Activated naive CD4-positive, alpha-beta T cell treated with anti-CD3 and anti-CD28 coated beads, Interleukin-2, amount 50 U/mL, for 72 hours (primary cell): ENCODE measurements around the gene GLG1. TPM values are rescaled to one million over a fixed set of nuclear protein-coding genes. Genes with fewer than 3 reads are reported as not detected.

Source experiments
- ATAC-seq, 2 donors: fragments of 150-1000 bp; cut with Tn5 transposase; 2 replicates each; pipeline ENCODE4 v1.10.0; 2021; ENCODE audit warnings: mild to moderate bottlenecking in 2 of 2, moderate library complexity in 2 of 2
- DNase-seq, 2 donors: peaks; one replicate each; pipeline ENCODE4 v3.0.0; 2021 to 2022; ENCODE audit warnings: low spot score in 2 of 2
- H3K27ac Mint-ChIP-seq, 2 donors: one replicate each; pipeline ENCODE4 v1.8.0; 2022; ENCODE audit warnings: mild to moderate bottlenecking in 2 of 2, mixed read lengths in 2 of 2
- H3K36me3 Mint-ChIP-seq, 2 donors: one replicate each; pipeline ENCODE4 v1.8.0; 2022; ENCODE audit warnings: mixed read lengths in 2 of 2
- H3K9me3 Mint-ChIP-seq, 2 donors: one replicate each; pipeline ENCODE4 v1.8.0; 2022; ENCODE audit warnings: mixed read lengths in 2 of 2
- total RNA-seq, 2 donors: library from RNA; stranded (reverse); gene quantifications; one replicate each; pipeline ENCODE4 v1.2.3, GENCODE V29; 2022

Gene GLG1
- total RNA-seq, 2 donors from 2014 or later = 73.0 to 80.4 TPM

DNA sequence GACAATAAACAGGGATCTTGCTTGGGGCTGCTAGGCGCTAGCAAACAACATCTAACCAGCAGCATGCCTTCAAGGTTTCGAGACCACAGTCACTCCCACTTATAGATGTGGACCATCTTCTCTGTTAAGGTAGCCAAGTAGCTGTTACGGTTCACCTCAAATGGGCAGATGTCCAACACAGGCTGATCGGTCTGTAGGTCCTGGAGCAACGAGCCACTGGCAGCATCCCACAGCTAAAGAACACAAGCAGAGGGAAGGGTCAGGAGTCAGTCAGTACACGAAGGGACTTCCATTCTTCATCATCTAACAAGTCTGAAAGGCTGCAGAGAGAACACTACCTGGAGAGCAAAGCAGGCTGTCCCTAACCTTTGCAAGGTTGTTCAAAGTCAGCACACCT is 16.9 kb upstream of the GLG1 start:
- no peaks in the 10 kb centered on the region for H3K9me3 Mint-ChIP-seq
- DNase-seq (no peak), ATAC-seq (no peak)
- H3K36me3 Mint-ChIP-seq = peaks cover 31 to 55% of the 10 kb centered on the region in 2 donors
- peak overlapping the region in 1 of 2 donors; percentile 37 for H3K27ac Mint-ChIP-seq

DNA sequence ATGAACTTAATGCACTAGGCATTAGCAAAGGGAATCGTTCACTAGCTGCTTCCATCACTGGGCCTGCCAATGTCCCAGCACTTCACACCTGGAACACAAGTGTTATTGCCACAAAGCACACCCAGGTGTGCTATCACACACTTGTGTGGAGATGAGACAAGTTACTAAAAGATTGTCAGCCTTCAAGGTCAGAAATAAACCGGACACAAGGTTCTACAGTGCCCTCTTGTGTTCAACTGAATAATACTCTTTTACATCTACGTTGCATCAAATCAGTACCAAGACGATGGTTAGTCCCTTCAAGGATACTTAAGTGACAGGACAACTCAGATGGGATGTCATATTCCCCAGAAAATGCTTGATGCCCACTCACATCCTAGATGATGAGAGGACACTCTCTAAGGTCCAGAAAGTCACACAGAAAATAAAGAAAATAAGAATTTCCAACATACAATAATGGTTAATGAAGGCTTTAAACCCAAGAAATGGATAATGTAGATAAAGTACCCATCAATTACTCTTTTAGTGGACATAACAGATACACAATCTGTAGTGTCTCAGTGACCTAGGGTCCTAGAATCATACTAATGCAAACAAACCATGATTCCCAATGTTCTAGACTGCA is 16.4 kb upstream of the GLG1 start:
- ATAC-seq (no peak), DNase-seq (no peak)
- H3K27ac Mint-ChIP-seq = no peak overlapping the region
- H3K9me3 Mint-ChIP-seq = no peaks in the 10 kb centered on the region
- peaks cover 26 to 52% of the 10 kb centered on the region in 2 donors for H3K36me3 Mint-ChIP-seq

DNA sequence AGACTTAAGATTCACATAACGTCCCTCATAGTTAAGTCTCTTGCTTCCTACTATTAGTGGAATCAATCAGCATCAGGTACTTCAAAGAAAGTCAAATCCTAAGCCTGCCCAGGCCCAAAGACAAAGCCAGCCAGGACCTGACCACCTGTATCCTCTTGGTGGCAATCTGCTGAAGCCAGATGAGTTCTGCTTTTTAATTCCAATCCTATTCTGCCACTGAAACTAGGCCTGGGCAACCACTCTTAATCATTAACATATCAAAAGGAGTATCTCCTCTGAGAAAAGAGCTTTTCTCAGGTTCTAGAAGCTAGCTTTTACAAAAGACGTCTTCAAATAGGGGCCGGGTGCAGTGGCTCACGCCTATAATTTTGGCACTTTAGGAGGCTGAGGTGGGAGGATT is 15.1 kb upstream of the GLG1 start:
- DNase-seq (no peak), ATAC-seq (no peak)
- Mint-ChIP-seq H3K9me3 (no peaks in the 10 kb centered on the region), H3K27ac (no peak overlapping the region), H3K36me3 (peaks cover 26 to 58% of the 10 kb centered on the region in 2 donors)

DNA sequence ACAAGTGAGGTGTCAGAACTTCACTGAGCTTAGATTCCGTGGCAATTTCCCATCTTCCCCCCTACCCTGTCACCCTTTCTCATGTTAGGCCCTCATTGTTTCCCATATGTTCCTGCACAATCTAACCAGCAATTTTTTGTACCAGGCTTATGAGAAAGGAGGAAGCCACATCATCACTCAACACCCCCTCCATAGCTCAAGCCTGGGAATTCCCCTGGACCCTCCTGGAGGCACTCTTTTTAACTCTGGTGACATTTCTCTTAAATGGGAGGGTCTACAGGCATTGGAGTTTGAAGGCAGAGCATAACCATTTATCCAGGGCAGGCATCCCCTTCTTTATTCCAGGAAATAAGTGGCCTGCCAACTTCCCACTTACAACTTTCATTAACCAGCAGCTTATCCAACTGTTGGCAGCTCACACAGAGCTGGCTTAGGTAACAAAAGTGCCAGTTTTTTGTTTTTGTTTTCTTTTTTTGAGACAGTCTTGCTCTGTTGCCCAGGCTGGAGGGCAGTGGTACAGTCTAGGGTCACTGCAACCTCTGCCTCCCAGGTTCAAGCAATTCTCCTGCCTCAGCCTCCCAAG is 10.4 kb upstream of the GLG1 start:
- DNase-seq (peak in 1 of 2 donors; percentile 14), ATAC-seq (peak in 1 of 2 donors; percentile 24)
- Mint-ChIP-seq H3K9me3 (no peaks in the 10 kb centered on the region), H3K36me3 (peaks cover 11 to 40% of the 10 kb centered on the region in 2 donors), H3K27ac (peak overlapping the region; percentile 13 to 30)

DNA sequence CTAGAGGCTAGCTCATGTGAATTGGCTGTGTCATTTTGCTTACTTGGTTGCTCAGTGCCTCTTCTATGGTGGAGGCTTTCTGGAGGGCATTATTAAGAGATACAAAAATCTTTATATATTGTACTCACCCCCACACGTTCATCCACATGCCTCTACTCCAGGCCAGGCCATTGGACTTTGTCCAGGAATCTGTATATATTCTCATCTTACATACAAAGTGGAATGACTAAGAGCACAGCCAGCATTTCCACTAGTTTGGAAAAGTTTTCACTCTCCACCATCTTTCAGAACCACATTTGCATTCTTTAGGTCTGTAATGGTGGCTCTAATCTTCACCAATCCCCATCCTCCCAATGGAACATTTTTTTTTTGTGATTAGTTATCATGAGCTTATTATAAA is 4.8 kb upstream of the GLG1 start:
- ATAC-seq = no peak
- no peak for DNase-seq
- H3K27ac Mint-ChIP-seq = no peak overlapping the region
- no peaks in the 10 kb centered on the region for H3K9me3 Mint-ChIP-seq
- peaks cover 5 to 18% of the 10 kb centered on the region in 2 donors for H3K36me3 Mint-ChIP-seq

DNA sequence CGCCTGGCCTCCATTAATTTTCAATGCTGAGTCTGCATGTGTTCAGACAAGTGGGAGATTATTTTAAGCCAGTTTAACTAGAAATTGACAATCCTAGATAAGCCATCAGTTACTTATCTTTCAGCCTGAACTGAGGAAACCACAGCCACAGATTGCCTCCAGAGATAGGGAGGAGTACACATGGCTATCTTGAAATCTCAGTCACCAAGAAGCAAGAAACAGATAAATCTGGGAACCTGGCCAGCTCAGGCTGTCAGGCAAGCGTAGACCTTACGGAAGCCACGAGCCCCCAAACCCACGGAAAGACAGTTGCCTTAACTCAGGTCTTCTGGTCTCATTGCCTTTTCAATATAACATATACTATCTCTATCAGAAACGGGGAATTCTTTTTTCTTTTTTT is 2.0 kb upstream of the GLG1 start:
- ATAC-seq (peak in 1 of 2 donors; percentile 4), DNase-seq (no peak)
- peaks cover 7 to 21% of the 10 kb centered on the region in 2 donors for H3K36me3 Mint-ChIP-seq
- peak overlapping the region; percentile 50 to 62 for H3K27ac Mint-ChIP-seq
- H3K9me3 Mint-ChIP-seq = no peaks in the 10 kb centered on the region

DNA sequence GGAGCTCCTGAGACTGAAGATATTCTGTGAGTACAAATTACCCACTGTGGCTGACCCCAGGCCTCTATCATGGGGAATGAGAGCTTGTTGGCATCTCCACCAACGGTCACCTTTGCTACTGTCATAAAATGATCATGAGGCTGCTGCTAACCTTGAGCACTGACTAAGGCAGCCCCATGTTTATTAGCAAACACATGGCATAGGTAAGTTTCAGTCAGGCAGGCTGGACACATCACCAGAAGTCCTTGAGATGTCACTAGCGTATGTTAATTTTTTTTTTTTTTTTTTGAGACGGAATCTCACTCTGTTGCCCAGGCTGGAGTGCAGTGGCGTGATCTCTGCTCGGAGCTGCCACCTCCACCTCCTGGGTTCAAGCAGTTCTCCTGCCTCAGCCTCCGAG is 1.5 kb upstream of the GLG1 start:
- H3K36me3 Mint-ChIP-seq = peaks cover 7 to 21% of the 10 kb centered on the region in 2 donors
- no peak for DNase-seq
- peak overlapping the region; percentile 50 to 62 for H3K27ac Mint-ChIP-seq
- no peaks in the 10 kb centered on the region for H3K9me3 Mint-ChIP-seq
- ATAC-seq = no peak

DNA sequence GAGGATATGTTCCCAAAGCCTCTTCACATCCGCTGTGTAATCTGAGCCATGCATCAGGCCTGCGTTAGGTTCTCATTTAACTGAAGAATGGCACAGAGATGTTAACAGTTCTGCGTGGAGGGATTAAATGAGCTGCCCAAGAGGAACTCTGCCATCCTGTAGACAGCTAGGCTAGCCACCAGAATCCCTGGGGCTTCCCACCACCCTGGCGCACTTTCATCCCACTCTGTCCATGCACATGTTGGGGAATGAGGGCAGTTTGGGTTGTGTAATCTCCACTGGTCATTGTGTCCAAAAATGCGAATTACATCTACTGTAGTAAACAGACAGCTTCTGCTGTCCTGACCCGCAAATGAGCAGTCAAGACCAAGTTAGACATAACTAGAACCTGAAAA is 1.0 kb upstream of the GLG1 start:
- no peak for DNase-seq
- peak overlapping the region; percentile 44 to 97 for H3K27ac Mint-ChIP-seq
- H3K9me3 Mint-ChIP-seq = no peaks in the 10 kb centered on the region
- peaks cover 7 to 21% of the 10 kb centered on the region in 2 donors for H3K36me3 Mint-ChIP-seq
- ATAC-seq = no peak

DNA sequence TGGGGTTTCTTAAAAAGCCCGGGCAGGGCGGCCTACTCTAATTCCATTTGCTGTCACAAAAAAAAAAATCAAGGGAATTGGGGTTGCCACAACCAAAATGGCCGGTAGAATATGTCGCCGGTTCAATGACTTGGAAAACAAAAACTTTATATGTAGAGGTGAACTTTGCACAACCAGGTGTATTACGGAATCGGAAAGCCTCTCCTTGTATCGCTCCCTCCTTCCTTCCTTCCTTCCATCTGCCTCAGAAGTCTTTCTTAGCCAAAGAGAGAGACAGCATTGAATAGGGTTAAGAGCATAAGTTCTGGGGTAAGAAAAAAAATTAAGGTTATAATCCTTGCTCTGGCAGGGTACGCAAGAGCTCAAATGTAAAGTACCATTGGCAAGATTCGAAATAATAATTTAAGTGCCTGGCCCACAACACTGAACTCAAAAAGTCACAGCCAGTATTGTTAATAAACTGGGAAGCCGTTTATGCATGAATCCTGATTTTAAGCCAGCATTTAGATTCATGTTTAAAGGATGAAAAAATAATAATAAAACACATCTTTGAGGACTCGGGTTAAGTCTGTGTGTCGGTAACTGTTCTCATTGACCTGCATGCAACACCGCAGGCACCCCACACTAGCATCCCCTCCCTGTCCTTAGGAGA is 522 bp upstream of the GLG1 start:
- Mint-ChIP-seq H3K9me3 (no peaks in the 10 kb centered on the region), H3K36me3 (peaks cover 7 to 18% of the 10 kb centered on the region in 2 donors), H3K27ac (peak overlapping the region; percentile 69 to 97)
- DNase-seq (no peak), ATAC-seq (peak in 1 of 2 donors; percentile 2)

DNA sequence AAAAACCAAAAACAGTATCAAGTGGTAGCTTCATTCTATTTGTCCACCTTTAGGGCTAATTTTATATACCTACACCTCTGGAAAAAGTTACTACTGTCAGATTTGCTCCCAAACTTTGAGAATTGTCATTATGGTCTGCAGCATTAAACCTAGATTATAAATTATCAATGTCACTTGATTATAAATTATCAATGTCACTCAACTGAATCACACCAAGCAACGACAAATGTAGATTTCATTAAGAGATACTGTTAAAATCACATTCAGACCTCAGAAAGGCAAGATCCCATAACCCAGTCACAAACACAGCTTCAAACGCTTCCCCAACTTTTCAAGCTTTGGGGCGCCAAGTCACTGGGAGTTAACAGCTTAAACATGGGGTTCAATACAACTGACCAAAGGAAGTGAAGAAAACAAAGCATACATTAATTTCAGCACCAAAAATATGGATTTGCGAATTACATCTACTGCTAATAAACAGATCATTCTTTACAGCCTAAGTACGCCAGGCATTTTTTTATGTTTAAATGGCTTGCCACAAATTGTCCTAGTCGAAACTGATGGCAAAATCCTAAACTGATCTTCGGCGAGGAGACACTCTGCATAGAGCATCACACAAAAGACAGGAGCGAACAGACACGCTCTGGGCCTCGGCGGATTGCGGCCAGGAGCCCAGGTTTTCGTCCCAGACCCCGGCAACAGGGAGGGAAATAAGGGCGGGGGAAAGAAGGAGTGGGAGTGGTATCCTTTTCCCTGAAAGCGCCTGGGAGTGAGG is 981 bp downstream of the GLG1 start:
- peak overlapping the region; percentile 97 to 98 for H3K27ac Mint-ChIP-seq
- ATAC-seq (no peak), DNase-seq (no peak)
- no peaks in the 10 kb centered on the region for H3K9me3 Mint-ChIP-seq
- H3K36me3 Mint-ChIP-seq = peaks cover 7 to 17% of the 10 kb centered on the region in 2 donors

DNA sequence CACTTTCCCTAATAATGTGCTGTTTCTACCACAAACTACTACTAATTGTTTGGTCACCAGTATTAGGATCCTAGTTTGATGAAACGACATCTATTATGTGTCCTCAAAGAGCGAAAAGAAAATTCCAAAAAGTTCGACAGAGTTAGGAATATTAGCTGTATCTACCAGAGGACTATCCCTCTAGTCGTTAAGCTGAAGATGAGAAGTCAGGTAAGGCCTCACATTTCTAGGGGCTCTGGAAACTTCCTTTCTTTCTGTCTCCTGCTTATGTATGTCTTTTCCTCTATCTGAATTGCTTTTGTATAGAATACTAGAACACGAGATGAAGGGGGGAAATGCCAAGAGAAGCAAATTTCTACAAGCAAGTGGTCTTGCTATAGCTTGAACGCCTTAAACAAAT is 1.6 kb downstream of the GLG1 start:
- Mint-ChIP-seq H3K9me3 (no peaks in the 10 kb centered on the region), H3K27ac (peak overlapping the region; percentile 19 to 97), H3K36me3 (peaks cover 7 to 17% of the 10 kb centered on the region in 2 donors)
- ATAC-seq (no peak), DNase-seq (no peak)

DNA sequence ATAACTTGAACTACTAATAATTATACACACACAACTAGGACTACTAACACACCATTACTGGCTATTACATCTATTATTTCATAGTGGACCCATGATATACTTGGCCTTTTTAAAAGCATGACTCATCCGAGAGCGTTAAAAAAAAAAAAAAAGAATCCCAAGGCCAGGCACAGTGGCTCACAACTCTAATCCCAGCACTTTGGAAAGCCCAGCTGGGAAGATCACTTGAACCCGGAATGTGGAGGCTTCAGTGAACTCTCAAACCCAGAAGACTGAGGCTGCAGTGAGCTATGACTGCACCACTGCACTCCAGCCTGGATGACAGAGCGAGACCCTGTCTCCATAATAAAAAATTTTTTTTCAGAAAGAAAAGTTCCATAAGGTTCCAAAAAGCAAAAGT is 3.1 kb downstream of the GLG1 start:
- ATAC-seq (no peak), DNase-seq (no peak)
- Mint-ChIP-seq H3K27ac (peak overlapping the region in 1 of 2 donors; percentile 97), H3K36me3 (peaks cover 7 to 19% of the 10 kb centered on the region in 2 donors), H3K9me3 (no peaks in the 10 kb centered on the region)

DNA sequence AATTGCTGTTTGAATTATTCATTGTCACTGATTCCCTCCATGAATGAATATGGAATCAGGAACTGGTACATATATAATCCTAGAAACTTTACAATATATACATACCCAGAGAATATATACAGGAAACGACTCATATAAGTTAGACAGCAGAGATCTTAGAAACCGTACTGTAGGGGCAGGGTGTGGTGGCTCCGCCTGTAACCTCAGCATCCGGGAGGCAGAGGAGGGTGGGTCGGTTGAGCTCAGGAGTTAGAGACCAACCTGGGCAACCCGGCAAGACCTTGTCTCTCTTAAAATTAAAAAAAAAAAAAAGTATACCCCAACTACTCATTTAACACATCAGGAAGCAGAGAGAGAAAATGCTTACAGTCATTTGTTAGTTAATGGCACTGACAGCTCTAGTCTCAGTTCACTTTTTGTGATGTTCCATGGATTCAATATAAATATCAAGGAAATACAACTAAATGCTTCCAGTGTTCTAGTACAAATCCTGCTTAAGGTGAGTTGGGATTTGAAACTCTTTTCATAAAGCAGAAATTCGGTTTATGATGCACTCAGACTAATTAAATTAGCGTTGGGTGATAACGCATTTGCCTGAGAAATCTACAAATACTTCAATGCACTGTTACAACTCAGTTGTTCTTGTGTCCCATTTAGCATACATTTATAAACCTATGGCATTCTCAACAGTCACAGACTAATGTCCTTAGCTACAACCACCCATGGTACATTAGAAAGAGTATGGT is 5.6 kb downstream of the GLG1 start:
- ATAC-seq = peak; percentile 92 to 98
- peak in 1 of 2 donors; percentile 50 for DNase-seq
- Mint-ChIP-seq H3K36me3 (peaks cover 6 to 23% of the 10 kb centered on the region in 2 donors), H3K27ac (peak overlapping the region; percentile 81), H3K9me3 (no peaks in the 10 kb centered on the region)

DNA sequence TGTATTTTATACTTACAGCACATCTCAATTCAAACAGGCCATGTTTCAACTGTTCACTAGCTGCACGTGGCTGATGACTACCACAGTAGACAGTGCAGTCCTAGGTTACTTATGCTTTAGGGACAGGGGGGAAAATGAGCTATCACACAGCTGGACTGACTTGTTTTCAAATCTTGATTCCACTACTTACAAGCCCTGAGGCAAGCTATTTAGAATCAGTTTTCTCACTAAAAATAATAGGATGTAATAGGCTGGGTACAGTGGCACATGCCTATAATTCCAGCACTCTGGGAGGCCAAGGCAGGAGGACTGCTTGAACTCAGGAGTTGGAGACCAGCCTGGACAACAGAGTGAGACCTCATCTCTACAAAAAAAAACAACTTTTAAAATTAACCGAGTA is 10.3 kb downstream of the GLG1 start:
- ATAC-seq (no peak), DNase-seq (no peak)
- Mint-ChIP-seq H3K27ac (peak overlapping the region; percentile 33 to 57), H3K36me3 (peaks cover 0 to 22% of the 10 kb centered on the region in 2 donors), H3K9me3 (no peaks in the 10 kb centered on the region)

DNA sequence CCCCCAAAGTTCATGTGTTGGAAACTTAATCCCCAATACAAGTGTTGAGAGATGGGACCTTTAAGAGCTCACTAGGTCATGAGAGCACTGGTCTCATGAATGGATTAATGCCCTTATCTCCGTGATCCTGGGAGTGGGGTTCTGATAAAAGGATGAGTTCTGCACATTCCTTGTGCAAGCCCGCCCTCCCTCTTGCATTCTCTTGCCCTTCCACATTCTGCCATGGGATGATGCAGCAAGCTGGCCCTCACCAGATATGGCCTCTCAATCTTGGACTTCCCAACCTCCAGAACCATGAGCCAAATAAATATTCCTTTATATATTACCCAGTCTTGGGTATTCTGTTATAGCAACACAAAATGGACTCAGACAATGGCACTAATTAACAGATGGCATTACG is 14.1 kb downstream of the GLG1 start:
- ATAC-seq (no peak), DNase-seq (no peak)
- Mint-ChIP-seq H3K9me3 (no peaks in the 10 kb centered on the region), H3K27ac (no peak overlapping the region), H3K36me3 (peaks cover 0 to 13% of the 10 kb centered on the region in 2 donors)

DNA sequence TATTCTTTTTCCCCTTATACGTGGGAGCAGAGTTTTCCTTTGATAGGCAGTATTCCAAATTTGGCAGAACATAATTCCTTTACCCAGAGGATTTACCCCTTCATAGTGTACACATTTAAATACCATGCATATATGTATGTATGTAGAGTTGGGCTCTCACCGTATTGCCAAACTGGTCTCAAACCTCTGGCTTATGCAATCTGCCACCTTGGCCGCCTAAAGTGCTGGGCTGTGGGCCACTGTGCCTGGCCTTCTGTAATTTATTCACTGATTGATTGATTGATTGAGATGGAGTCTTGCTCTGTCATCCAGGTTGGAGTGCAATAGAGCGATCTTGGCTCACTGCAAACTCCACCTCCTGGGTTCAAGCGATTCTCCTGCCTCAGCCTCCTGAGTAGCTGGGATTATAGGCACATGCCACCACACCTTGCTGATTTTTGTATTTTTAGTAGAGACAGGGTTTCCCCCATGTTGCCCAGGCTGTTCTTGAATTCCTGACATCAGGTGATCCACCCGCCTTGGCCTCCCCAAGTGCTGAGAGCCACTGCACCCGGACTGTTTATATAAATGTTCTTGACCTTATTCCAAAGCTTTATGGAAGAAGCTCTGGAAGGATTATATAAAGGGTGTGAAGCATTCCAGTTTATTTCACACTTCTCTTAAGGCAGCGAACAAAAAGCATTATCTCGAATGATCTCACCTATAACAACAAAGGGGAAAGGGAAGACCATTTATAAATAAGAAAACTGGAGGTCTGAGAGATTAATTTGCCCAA is 14.9 kb downstream of the GLG1 start:
- Mint-ChIP-seq H3K9me3 (no peaks in the 10 kb centered on the region), H3K27ac (peak overlapping the region in 1 of 2 donors; percentile 14), H3K36me3 (peaks cover 0 to 13% of the 10 kb centered on the region in 2 donors)
- no peak for DNase-seq
- no peak for ATAC-seq
